K562 (cell line): ENCODE measurements around the gene RXRB. TPM values are rescaled to one million over a fixed set of nuclear protein-coding genes. Genes with fewer than 3 reads are reported as not detected.

Experiments
- ARHGAP35 ChIP-seq: fragments of 450-650 bp; IDR thresholded peaks from 2 replicates; pipeline ENCODE4 v1.6.1; 2018; ENCODE audit not compliant: partially characterized antibody
- CBFA2T3 ChIP-seq: fragments of 450-650 bp; IDR thresholded peaks from 2 replicates; pipeline ENCODE4 v1.6.1; 2017
- DIDO1 ChIP-seq: fragments of 450-650 bp; IDR thresholded peaks from 2 replicates; pipeline ENCODE4 v1.6.1; 2016; ENCODE audit warnings: low read depth, missing biosample characterization, missing genetic modification characterization
- FOXK1 ChIP-seq: sonication (generic); formaldehyde crosslinking; IDR thresholded peaks from 2 replicates; pipeline ENCODE4 v1.8.0; 2022; ENCODE audit warnings: missing genetic modification reagents, mild to moderate bottlenecking, borderline replicate concordance
- HSF4 ChIP-seq: fragments of 250-450 bp; sonication (Bioruptor Pico); IDR thresholded peaks from 2 replicates; pipeline ENCODE4 v2.1.2; 2022; ENCODE audit warnings: mild to moderate bottlenecking, moderate library complexity, borderline replicate concordance
- IFI16 ChIP-seq: fragments of 250-450 bp; sonication (Bioruptor Pico); IDR thresholded peaks from 2 replicates; pipeline ENCODE4 v2.1.2; 2022; ENCODE audit warnings: mild to moderate bottlenecking, inconsistent platforms
- KLF10 ChIP-seq: fragments of 250-450 bp; sonication (Bioruptor Pico); IDR thresholded peaks from 2 replicates; pipeline ENCODE4 v1.6.1; 2021; ENCODE audit warnings: matching md5 sums
- MTA3 ChIP-seq: fragments of 450-650 bp; formaldehyde crosslinking; IDR thresholded peaks from 2 replicates; pipeline ENCODE4 v1.6.1; 2017; ENCODE audit warnings: mild to moderate bottlenecking, borderline replicate concordance
- NCOA1 ChIP-seq: fragments of 450-650 bp; IDR thresholded peaks from 2 replicates; pipeline ENCODE4 v1.6.1; 2016; ENCODE audit warnings: low read depth
- PCBP1 ChIP-seq: fragments of 200-400 bp; formaldehyde crosslinking; IDR thresholded peaks from 2 replicates; pipeline ENCODE4 v1.6.1; 2018; ENCODE audit warnings: mild to moderate bottlenecking, low read depth, low read length; ENCODE audit not compliant: poor library complexity, severe bottlenecking
- RFX7 ChIP-seq: fragments of 250-450 bp; sonication (Bioruptor Pico); IDR thresholded peaks from 2 replicates; pipeline ENCODE4 v1.5.1; 2021; ENCODE audit warnings: mild to moderate bottlenecking
- SETDB1 ChIP-seq: IDR thresholded peaks from one replicate; pipeline ENCODE4 v1.6.1; 2012; ENCODE audit warnings: low read length, control low read depth, inconsistent platforms
- SIX5 ChIP-seq, 2 experiments: IDR thresholded peaks; 2 replicates each; pipeline ENCODE4 v1.6.1; 2011; ENCODE audit warnings: low read length in 2 of 2, borderline replicate concordance in 1 of 2, low read depth in 1 of 2, mild to moderate bottlenecking in 1 of 2, moderate library complexity in 1 of 2; ENCODE audit not compliant: insufficient read depth in 1 of 2
- SUPT5H ChIP-seq: fragments of 450-650 bp; IDR thresholded peaks from 2 replicates; pipeline ENCODE4 v1.6.1; 2016
- TAF1 ChIP-seq: IDR thresholded peaks from 2 replicates; pipeline ENCODE4 v1.6.1; 2011; ENCODE audit warnings: mild to moderate bottlenecking, low read length, moderate library complexity; ENCODE audit not compliant: insufficient read depth, control insufficient read depth, severe bottlenecking; ENCODE audit errors: extremely low read depth
- ZFP1 ChIP-seq: fragments of 450-650 bp; formaldehyde crosslinking; IDR thresholded peaks from 2 replicates; pipeline ENCODE4 v1.4.0; 2020; ENCODE audit warnings: mild to moderate bottlenecking, mixed read lengths
- ZFP30 ChIP-seq: fragments of 250-450 bp; sonication (Bioruptor Pico); IDR thresholded peaks from 2 replicates; pipeline ENCODE4 v1.8.0; 2022; ENCODE audit warnings: moderate library complexity, mild to moderate bottlenecking, inconsistent platforms, borderline replicate concordance
- ZNF239 ChIP-seq: fragments of 250-450 bp; sonication (Bioruptor Pico); IDR thresholded peaks from 2 replicates; pipeline ENCODE4 v1.4.0; 2020; ENCODE audit warnings: mild to moderate bottlenecking
- ZNF436 ChIP-seq: fragments of 250-450, 450-650 bp; sonication (Bioruptor Pico); formaldehyde crosslinking; IDR thresholded peaks from 2 replicates; pipeline ENCODE4 v1.7.0; 2020; ENCODE audit warnings: mild to moderate bottlenecking
- polyA plus RNA-seq, 8 experiments: library from polyadenylated mRNA; depleted of rRNA in 4 of 8; stranded (reverse) in 5 of 8; unstranded in 3 of 8; fragments of >200 nt; fragmentation: Nextera tagmentation in 2 of 8; fragmentation: Illumina TruSeq in 1 of 8; extraction: Ambion mirVana in 2 of 8; extraction: Trizol in 1 of 8; gene quantifications; 2 replicates each; pipeline versions ENCODE4 v1.2.1 to v1.2.3, GENCODE V29; 2011 to 2014; ENCODE audit warnings: inconsistent platforms in 1 of 8, missing spikeins in 1 of 8
- total RNA-seq, 7 experiments: library from RNA; depleted of rRNA in 6 of 7; stranded (reverse); fragments of >200 nt in 6 of 7; fragmentation: Illumina TruSeq in 2 of 7; extraction: Trizol in 2 of 7; gene quantifications; 2 replicates each; pipeline versions ENCODE4 v1.2.1 to v1.2.3, GENCODE V29; 2011 to 2021; ENCODE audit warnings: low replicate concordance in 1 of 7
- TF ChIP-seq, protein P1 (sequence below): fragments of 250-450 bp; sonication (Bioruptor Pico); IDR thresholded peaks from 2 replicates; pipeline ENCODE4 v1.4.0; 2020; ENCODE audit warnings: mild to moderate bottlenecking, moderate library complexity
- TF ChIP-seq, protein P2 (sequence below): sonication (generic); formaldehyde crosslinking; IDR thresholded peaks from 2 replicates; pipeline ENCODE4 v1.8.1; 2022; ENCODE audit warnings: missing genetic modification reagents
- TF ChIP-seq, protein P3 (sequence below): fragments of 450-650 bp; IDR thresholded peaks from 2 replicates; pipeline ENCODE4 v1.7.0; 2016; ENCODE audit warnings: borderline replicate concordance

RXRB gene
- total and polyA plus RNA-seq, 9 of the 15 experiments (the other 6 are each of a cell fraction or from before 2014, with no cell fraction given), result 0.76 to 35.5 (median 18.4) TPM

DNA sequence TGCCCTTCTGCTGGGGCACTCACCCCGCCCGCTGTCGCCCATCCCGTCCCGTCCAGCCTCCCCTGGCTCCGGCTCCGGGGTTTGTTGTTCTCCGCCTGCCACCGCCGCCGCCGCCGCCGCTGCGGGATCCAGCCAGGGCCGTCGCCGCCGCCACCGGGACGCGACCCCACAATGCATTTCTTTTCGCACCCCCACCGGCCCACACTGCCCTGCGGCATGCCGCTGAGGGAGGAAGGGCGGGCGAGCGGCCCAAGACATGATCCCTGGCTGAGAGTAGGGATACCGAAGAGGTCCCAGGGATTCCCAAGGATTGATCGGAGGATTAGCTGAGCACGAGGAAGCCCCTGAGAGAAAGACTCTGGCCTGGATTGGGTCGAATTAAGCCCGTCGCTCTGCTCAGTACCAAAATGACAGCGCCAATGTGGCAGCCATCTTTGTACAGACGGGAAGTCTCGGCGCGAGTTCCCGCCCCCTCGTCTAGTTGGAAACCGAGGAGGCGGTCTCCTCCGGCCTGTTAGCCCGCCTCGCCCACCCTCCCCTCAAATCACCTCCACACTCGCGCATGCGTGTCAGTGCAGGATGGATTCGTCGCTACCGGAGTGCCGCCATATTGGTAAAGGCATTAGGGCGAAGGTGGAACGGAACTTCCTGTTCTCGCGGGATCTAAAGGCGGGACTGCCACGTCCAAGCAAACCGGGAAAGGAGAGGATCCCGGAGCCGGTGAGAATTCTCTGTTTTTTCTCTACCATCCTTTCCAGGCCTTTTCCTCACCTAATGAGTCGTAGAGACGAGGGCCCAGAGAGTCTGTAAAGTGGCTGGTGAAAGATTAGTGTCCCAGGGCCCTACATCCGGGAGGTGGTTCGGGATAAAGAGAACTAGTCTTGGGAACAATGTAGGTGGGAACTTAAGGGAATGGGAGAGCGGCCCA lies at the start of gene RXRB, which contains the start of gene SLC39A7 (continued):
- TF ChIP-seq TAF1, result peak; percentile 93
- TF ChIP-seq ZNF436 (CRISPR knock-in tag), result no peak
- no peak for TF ChIP-seq HSF4 (CRISPR knock-in tag)
- TF ChIP-seq NCOA1, result peak; percentile 33; the same call in 1 of the 2 replicates
- TF ChIP-seq ARHGAP35, result peak; percentile 91
- TF ChIP-seq MTA3, result peak; percentile 84
- TF ChIP-seq, protein P1, sequence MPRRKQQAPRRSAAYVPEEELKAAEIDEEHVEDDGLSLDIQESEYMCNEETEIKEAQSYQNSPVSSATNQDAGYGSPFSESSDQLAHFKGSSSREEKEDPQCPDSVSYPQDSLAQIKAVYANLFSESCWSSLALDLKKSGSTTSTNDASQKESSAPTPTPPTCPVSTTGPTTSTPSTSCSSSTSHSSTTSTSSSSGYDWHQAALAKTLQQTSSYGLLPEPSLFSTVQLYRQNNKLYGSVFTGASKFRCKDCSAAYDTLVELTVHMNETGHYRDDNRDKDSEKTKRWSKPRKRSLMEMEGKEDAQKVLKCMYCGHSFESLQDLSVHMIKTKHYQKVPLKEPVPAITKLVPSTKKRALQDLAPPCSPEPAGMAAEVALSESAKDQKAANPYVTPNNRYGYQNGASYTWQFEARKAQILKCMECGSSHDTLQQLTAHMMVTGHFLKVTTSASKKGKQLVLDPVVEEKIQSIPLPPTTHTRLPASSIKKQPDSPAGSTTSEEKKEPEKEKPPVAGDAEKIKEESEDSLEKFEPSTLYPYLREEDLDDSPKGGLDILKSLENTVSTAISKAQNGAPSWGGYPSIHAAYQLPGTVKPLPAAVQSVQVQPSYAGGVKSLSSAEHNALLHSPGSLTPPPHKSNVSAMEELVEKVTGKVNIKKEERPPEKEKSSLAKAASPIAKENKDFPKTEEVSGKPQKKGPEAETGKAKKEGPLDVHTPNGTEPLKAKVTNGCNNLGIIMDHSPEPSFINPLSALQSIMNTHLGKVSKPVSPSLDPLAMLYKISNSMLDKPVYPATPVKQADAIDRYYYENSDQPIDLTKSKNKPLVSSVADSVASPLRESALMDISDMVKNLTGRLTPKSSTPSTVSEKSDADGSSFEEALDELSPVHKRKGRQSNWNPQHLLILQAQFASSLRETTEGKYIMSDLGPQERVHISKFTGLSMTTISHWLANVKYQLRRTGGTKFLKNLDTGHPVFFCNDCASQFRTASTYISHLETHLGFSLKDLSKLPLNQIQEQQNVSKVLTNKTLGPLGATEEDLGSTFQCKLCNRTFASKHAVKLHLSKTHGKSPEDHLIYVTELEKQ (CRISPR knock-in tag), result peak; percentile 65; the same call in 1 of the 2 replicates
- no peak; the same call in 1 of the 2 replicates for TF ChIP-seq RFX7
- peak; percentile 67; the same call in 1 of the 2 replicates for TF ChIP-seq IFI16 (CRISPR knock-in tag)
- peak; percentile 96 for TF ChIP-seq SUPT5H
- peak; percentile 96 for TF ChIP-seq PCBP1
- peak; percentile 84 for TF ChIP-seq SETDB1
- TF ChIP-seq FOXK1, result peak; percentile 59; the same call in 1 of the 2 replicates
- TF ChIP-seq ZFP1, result no peak; the same call in 1 of the 2 replicates
- peak; percentile 83 for TF ChIP-seq DIDO1 (tag)
- no peak for TF ChIP-seq ZNF239 (CRISPR knock-in tag)
- TF ChIP-seq, protein P2, sequence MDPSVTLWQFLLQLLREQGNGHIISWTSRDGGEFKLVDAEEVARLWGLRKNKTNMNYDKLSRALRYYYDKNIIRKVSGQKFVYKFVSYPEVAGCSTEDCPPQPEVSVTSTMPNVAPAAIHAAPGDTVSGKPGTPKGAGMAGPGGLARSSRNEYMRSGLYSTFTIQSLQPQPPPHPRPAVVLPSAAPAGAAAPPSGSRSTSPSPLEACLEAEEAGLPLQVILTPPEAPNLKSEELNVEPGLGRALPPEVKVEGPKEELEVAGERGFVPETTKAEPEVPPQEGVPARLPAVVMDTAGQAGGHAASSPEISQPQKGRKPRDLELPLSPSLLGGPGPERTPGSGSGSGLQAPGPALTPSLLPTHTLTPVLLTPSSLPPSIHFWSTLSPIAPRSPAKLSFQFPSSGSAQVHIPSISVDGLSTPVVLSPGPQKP (CRISPR knock-in tag), result no peak
- TF ChIP-seq CBFA2T3, result 0 out of 2 replicates have a peak, but pooled peaks have one; percentile 34
- TF ChIP-seq, protein P3, sequence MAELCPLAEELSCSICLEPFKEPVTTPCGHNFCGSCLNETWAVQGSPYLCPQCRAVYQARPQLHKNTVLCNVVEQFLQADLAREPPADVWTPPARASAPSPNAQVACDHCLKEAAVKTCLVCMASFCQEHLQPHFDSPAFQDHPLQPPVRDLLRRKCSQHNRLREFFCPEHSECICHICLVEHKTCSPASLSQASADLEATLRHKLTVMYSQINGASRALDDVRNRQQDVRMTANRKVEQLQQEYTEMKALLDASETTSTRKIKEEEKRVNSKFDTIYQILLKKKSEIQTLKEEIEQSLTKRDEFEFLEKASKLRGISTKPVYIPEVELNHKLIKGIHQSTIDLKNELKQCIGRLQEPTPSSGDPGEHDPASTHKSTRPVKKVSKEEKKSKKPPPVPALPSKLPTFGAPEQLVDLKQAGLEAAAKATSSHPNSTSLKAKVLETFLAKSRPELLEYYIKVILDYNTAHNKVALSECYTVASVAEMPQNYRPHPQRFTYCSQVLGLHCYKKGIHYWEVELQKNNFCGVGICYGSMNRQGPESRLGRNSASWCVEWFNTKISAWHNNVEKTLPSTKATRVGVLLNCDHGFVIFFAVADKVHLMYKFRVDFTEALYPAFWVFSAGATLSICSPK, result no peak
- TF ChIP-seq KLF10, result no peak
- TF ChIP-seq SIX5 (IDR thresholded peaks at IDR 0.05; ENCODE audit: borderline replicate concordance in 1 of 2, insufficient read depth in 1 of 2, low read depth in 1 of 2, low read length in 2 of 2), result peak; percentile 55 to 85; a peak in 3 of 4 replicates
- TF ChIP-seq ZFP30, result no peak
